SK-N-SH (cell line): ENCODE measurements around the gene GFY. TPM values are rescaled to one million over a fixed set of nuclear protein-coding genes. Genes with fewer than 3 reads are reported as not detected.
A peak's percentile ranks its signal among the peaks of the same experiment; 100 is the strongest.

Experiments
- CTCF ChIA-PET: fragments of 300-600, 350-600 bp; formaldehyde crosslinking; extraction: SDS; loops from one replicate; lab custom pipeline; 2021; lab: Yijun Ruan, JAX
- POLR2A ChIA-PET: fragments of 350-600 bp; sonication (Branson Sonifier 250); formaldehyde crosslinking; extraction: SDS; loops from one replicate; lab custom pipeline; 2020; ENCODE audit warnings: antibody characterized with exemption, inconsistent platforms; lab: Yijun Ruan, JAX
- DNase-seq: peaks from one replicate; pipeline ENCODE4 v3.0.0; 2012
- H2AFZ ChIP-seq: fragments of 200-600 bp; sonication (generic); 2 replicates; pipeline ENCODE4 v1.8.1; 2016; ENCODE audit warnings: antibody characterized with exemption, mild to moderate bottlenecking, low read depth
- H3F3A ChIP-seq: fragments of 200-600 bp; sonication (generic); replicated peaks from 2 replicates; pipeline ENCODE3; 2016; ENCODE audit warnings: antibody characterized with exemption, mild to moderate bottlenecking; ENCODE audit not compliant: insufficient read depth
- H3K27ac ChIP-seq, 2 experiments: fragments of 200-500 bp in 1 of 2; fragments of 200-600 bp in 1 of 2; sonication (Bioruptor generic) in 1 of 2; sonication (generic), shearing (Covaris generic) in 1 of 2; 2 replicates each; pipeline versions ENCODE4 v1.5.1 to v1.6.1; 2014 to 2016; ENCODE audit warnings: low read depth in 2 of 2, inconsistent platforms in 1 of 2, low read length in 1 of 2, mild to moderate bottlenecking in 1 of 2, mixed read lengths in 1 of 2
- H3K27me3 ChIP-seq: fragments of 200-600 bp; sonication (generic), shearing (Covaris generic); 2 replicates; pipeline ENCODE4 v1.6.1; 2016; ENCODE audit warnings: mixed run types; ENCODE audit not compliant: insufficient read depth
- H3K36me3 ChIP-seq, 2 experiments: fragments of 200-500 bp in 1 of 2; fragments of 200-600 bp in 1 of 2; sonication (Bioruptor generic) in 1 of 2; sonication (generic) in 1 of 2; replicated peaks in 1 of 2; 2 replicates each; pipeline versions ENCODE3 to v1.5.1; 2014 to 2016; ENCODE audit warnings: low read length in 1 of 2, mild to moderate bottlenecking in 1 of 2; ENCODE audit not compliant: insufficient read depth in 2 of 2, control insufficient read depth in 1 of 2
- H3K4me1 ChIP-seq, 2 experiments: fragments of 200-500 bp in 1 of 2; fragments of 200-600 bp in 1 of 2; sonication (Bioruptor generic) in 1 of 2; sonication (generic), shearing (Covaris generic) in 1 of 2; 2 replicates each; pipeline versions ENCODE4 v1.5.1 to v1.6.1; 2014 to 2016; ENCODE audit warnings: low read depth in 1 of 2, low read length in 1 of 2, mixed run types in 1 of 2; ENCODE audit not compliant: insufficient read depth in 2 of 2, control insufficient read depth in 1 of 2
- H3K4me2 ChIP-seq: fragments of 200-600 bp; sonication (generic), shearing (Covaris generic); 2 replicates; pipeline ENCODE4 v1.6.1; 2017; ENCODE audit warnings: mixed run types
- H3K4me3 ChIP-seq, 2 experiments: fragments of 200-500 bp in 1 of 2; fragments of 200-600 bp in 1 of 2; sonication (Bioruptor generic) in 1 of 2; sonication (generic), shearing (Covaris generic) in 1 of 2; 2 replicates each; pipeline versions ENCODE4 v1.5.1 to v1.8.1; 2014 to 2016; ENCODE audit warnings: low read depth in 2 of 2, inconsistent platforms in 1 of 2, low read length in 1 of 2, mild to moderate bottlenecking in 1 of 2, mixed read lengths in 1 of 2, moderate library complexity in 1 of 2
- H3K79me2 ChIP-seq: fragments of 200-600 bp; sonication (generic); 2 replicates; pipeline ENCODE4 v1.8.1; 2017; ENCODE audit warnings: mild to moderate bottlenecking; ENCODE audit not compliant: insufficient read depth
- H3K9ac ChIP-seq: fragments of 200-600 bp; sonication (generic); 2 replicates; pipeline ENCODE4 v1.6.1; 2017; ENCODE audit warnings: mixed run types
- H3K9me2 ChIP-seq: fragments of 200-600 bp; sonication (generic); 2 replicates; pipeline ENCODE4 v1.6.1; 2017; ENCODE audit warnings: mixed run types
- H3K9me3 ChIP-seq: fragments of 200-600 bp; sonication (generic); 2 replicates; pipeline ENCODE4 v1.6.1; 2017; ENCODE audit warnings: mixed run types, mild to moderate bottlenecking, moderate library complexity
- H4K20me1 ChIP-seq: fragments of 200-600 bp; sonication (generic); 2 replicates; pipeline ENCODE4 v1.6.1; 2017; ENCODE audit warnings: mild to moderate bottlenecking, mixed run types; ENCODE audit not compliant: insufficient read depth
- CHD2 ChIP-seq: fragments of 150-350 bp; IDR thresholded peaks from 2 replicates; pipeline ENCODE4 v1.6.1; 2018; ENCODE audit warnings: low read length; ENCODE audit not compliant: partially characterized antibody
- ELF1 ChIP-seq: IDR thresholded peaks from 2 replicates; pipeline ENCODE4 v1.4.0; 2012
- EP300 ChIP-seq, 2 experiments: IDR thresholded peaks; 2 replicates each; pipeline versions ENCODE4 v1.4.0 to v1.6.1; 2012; ENCODE audit warnings: borderline replicate concordance in 1 of 2, low read depth in 1 of 2, low read length in 1 of 2
- GABPA ChIP-seq: IDR thresholded peaks from 2 replicates; pipeline ENCODE4 v1.4.0; 2012; ENCODE audit warnings: low read depth, mild to moderate bottlenecking
- IRF3 ChIP-seq: fragments of 150-350 bp; IDR thresholded peaks from 2 replicates; pipeline ENCODE4 v1.6.1; 2016; ENCODE audit warnings: mild to moderate bottlenecking, low read depth, low read length
- MAX ChIP-seq: IDR thresholded peaks from 2 replicates; pipeline ENCODE4 v1.4.0; 2012; ENCODE audit warnings: low read depth
- MEF2A ChIP-seq: IDR thresholded peaks from 2 replicates; pipeline ENCODE4 v1.4.0; 2012; ENCODE audit warnings: low read depth, borderline replicate concordance
- NFIC ChIP-seq: IDR thresholded peaks from 2 replicates; pipeline ENCODE4 v1.4.0; 2012; ENCODE audit warnings: borderline replicate concordance
- NRF1 ChIP-seq: IDR thresholded peaks from 2 replicates; pipeline ENCODE4 v1.6.1; 2012; ENCODE audit warnings: low read depth, mild to moderate bottlenecking, low read length
- POLR2AphosphoS5 ChIP-seq: IDR thresholded peaks from 2 replicates; pipeline ENCODE4 v1.6.1; 2012; ENCODE audit warnings: low read depth, low read length
- RAD21 ChIP-seq: IDR thresholded peaks from 2 replicates; pipeline ENCODE4 v1.6.1; 2012; ENCODE audit warnings: mild to moderate bottlenecking, low read length
- RFX5 ChIP-seq: IDR thresholded peaks from 2 replicates; pipeline ENCODE4 v1.6.1; 2012; ENCODE audit warnings: mild to moderate bottlenecking, improper control_type of control experiment, low read length
- RXRA ChIP-seq: IDR thresholded peaks from 2 replicates; pipeline ENCODE4 v1.4.0; 2012; ENCODE audit warnings: low read depth, mild to moderate bottlenecking, borderline replicate concordance
- SIN3A ChIP-seq: IDR thresholded peaks from 2 replicates; pipeline ENCODE4 v1.6.1; 2012; ENCODE audit warnings: low read depth, mild to moderate bottlenecking, low read length, moderate library complexity, borderline replicate concordance
- TCF12 ChIP-seq: IDR thresholded peaks from 2 replicates; pipeline ENCODE4 v1.4.0; 2012
- USF1 ChIP-seq: IDR thresholded peaks from 2 replicates; pipeline ENCODE4 v1.4.0; 2012; ENCODE audit warnings: low read depth, borderline replicate concordance
- USF2 ChIP-seq: fragments of 150-350 bp; IDR thresholded peaks from 2 replicates; pipeline ENCODE4 v1.6.1; 2017; ENCODE audit warnings: antibody characterized with exemption, low read length, low read depth, borderline replicate concordance
- YY1 ChIP-seq: IDR thresholded peaks from 2 replicates; pipeline ENCODE4 v1.4.0; 2012; ENCODE audit warnings: low read depth, mild to moderate bottlenecking
- ZBTB33 ChIP-seq: IDR thresholded peaks from 2 replicates; pipeline ENCODE4 v1.4.0; 2012; ENCODE audit warnings: low read depth, borderline replicate concordance
- WGBS: methylation state at CpG from one replicate; pipeline ENCODE4 v1.1.6; 2017; ENCODE audit warnings: low lambda C conversion rate; 5-methylcytosine and 5-hydroxymethylcytosine counted together
- polyA plus RNA-seq, 3 experiments: library from polyadenylated mRNA; depleted of rRNA; stranded (reverse); fragments of >200 nt; gene quantifications; 2 replicates each; pipeline ENCODE4 v1.2.3, GENCODE V29; 2012

Gene GFY
- polyA plus RNA-seq, 1 of the 3 experiments (the other 2 are of a cell fraction), result not detected

- H3K27me3 ChIP-seq, result no peaks in the 10 kb centered on the region
- H4K20me1 ChIP-seq, result no peaks in the 10 kb centered on the region
- 94% methylated on average over 24 of the region's 39 CpGs for WGBS
- no peak overlapping the region for H3K27ac ChIP-seq
- H3K4me1 ChIP-seq, result no peaks in the 10 kb centered on the region
- H3K9me3 ChIP-seq, result no peaks in the 10 kb centered on the region
- CTCF ChIA-PET, result interaction anchor here (1.3 to 2.6 kb wide), 2 partner anchors 9 to 13 kb away, joined by 3 to 16 read pairs; partner anchors contain the start of gene FLT3LG
- H3K9ac ChIP-seq, result no peak overlapping the region
- POLR2A ChIA-PET, result interaction anchor here (0.6 kb wide), 1 partner anchor 32 kb away, joined by 3 read pairs; no protein-coding TSS in a partner anchor
- no peaks in the 10 kb centered on the region for H3F3A ChIP-seq
- H3K36me3 ChIP-seq, result no peaks in the 10 kb centered on the region
- no peak overlapping the region for H2AFZ ChIP-seq
- no peaks in the 10 kb centered on the region for H3K79me2 ChIP-seq
- no peak overlapping the region for H3K4me3 ChIP-seq
- no peak overlapping the region for H3K4me2 ChIP-seq
- DNase-seq, result peak; percentile 21
- no peaks in the 10 kb centered on the region for H3K9me2 ChIP-seq
- TF ChIP-seq USF1 (no peak), NRF1 (no peak), YY1 (no peak), IRF3 (no peak), ELF1 (no peak), NFIC (no peak), EP300 (IDR thresholded peaks at IDR 0.05; ENCODE audit: borderline replicate concordance in 1 of 2, low read depth in 1 of 2, low read length in 1 of 2) (no peak), MEF2A (no peak), ZBTB33 (no peak), RAD21 (no peak)
- TF ChIP-seq, all 33 proteins: peak for 0
These were observed 39.0 kb downstream of the GFY start for GRCh38 chr19:49463960-49464740.

GRCh38 chr19:49465371-49465770 lies 40.2 kb downstream of the GFY start:
- ChIA-PET CTCF (interaction anchor here (1.3 to 2.6 kb wide), 2 partner anchors 8 to 12 kb away, joined by 3 to 16 read pairs; partner anchors contain the start of gene FLT3LG), POLR2A (no interaction called here)
- Histone ChIP-seq H3K4me1 (no peaks in the 10 kb centered on the region), H3K4me3 (no peak overlapping the region), H4K20me1 (no peaks in the 10 kb centered on the region), H3K36me3 (no peaks in the 10 kb centered on the region), H3K9ac (no peak overlapping the region), H3K27me3 (no peaks in the 10 kb centered on the region), H2AFZ (no peak overlapping the region), H3K4me2 (no peak overlapping the region), H3K9me2 (no peaks in the 10 kb centered on the region), H3K9me3 (no peaks in the 10 kb centered on the region), H3K79me2 (no peaks in the 10 kb centered on the region), H3F3A (no peaks in the 10 kb centered on the region), H3K27ac (no peak overlapping the region)
- no peak for DNase-seq
- 95% methylated on average over 3 of the region's 3 CpGs for WGBS
- TF ChIP-seq ZBTB33 (no peak), RXRA (no peak), MEF2A (no peak), SIN3A (no peak), TCF12 (no peak), RFX5 (no peak), MAX (no peak), NFIC (no peak), POLR2AphosphoS5 (no peak), GABPA (no peak), CHD2 (no peak), USF2 (no peak)
